HG03457 (cell line): ENCODE data around the gene TBL3.
"Not testable (repeated sequence)": the region's sequence is repeated elsewhere in the genome, so short reads cannot be mapped to it uniquely, and the experiment has no call there.

Experiments used
- ATAC-seq: cut with Tn5 transposase; IDR thresholded peaks from one replicate; pipeline ENCODE4 v1.9.1; 2021; ENCODE audit warnings: moderate number of reproducible peaks; ENCODE audit not compliant: unreplicated experiment

TBL3 gene

GRCh38 chr16:1942810-1943726 is 28.8 kb upstream of the TBL3 start, which contains the start of gene MSRB1:
Gene MSRB1, minus strand, starts transcription at chr16:1943199. Its CDS starts 43 bp downstream, at chr16:1943156.
- ATAC-seq = peak; percentile 84

GRCh38 chr16:1944612-1945199 is 27.1 kb upstream of the TBL3 start:
- no peak for ATAC-seq

DNA sequence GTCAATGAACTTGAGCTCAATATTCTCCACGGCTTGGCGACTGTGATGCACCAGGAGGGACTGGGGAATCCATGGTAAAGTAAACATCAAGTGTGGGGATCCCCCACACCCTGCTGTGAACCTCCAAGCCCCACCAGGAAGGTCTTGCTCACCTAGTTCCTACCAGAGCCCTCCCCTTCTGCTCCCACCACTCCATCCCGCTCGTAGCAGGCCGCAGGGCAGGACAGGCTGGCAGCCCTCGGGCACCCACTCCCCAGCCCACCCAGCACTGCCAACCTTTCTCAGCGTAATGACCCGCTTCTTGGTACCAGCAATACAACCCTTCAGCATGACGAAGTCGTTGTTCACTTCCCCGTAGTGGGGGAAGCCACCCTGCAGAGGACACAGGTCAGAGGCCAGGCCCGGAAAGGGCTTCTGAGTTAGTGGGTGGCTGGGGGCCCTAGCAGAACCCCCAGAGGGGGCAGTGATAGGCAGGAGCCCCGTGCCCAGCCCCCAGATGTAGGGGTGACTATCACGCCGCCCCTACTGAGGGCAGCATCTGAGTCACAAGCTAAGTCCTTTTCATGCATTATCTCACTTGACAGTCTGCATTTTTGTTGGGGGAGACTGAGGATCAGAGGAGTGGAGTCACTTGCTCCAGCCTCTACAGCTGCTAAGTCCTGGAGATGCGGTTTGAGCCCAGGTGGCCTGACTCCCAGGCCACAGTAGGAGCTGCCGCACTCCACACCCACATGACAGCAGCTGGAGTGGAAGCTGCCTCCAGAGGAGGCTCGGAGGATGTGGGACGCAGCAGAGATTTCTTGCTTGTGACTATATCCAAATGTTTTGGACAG is 26.1 kb upstream of the TBL3 start:
- no peak for ATAC-seq

- no peak for ATAC-seq
Observed at GRCh38 chr16:1946495-1947368, 25.1 kb upstream of the TBL3 start.

DNA sequence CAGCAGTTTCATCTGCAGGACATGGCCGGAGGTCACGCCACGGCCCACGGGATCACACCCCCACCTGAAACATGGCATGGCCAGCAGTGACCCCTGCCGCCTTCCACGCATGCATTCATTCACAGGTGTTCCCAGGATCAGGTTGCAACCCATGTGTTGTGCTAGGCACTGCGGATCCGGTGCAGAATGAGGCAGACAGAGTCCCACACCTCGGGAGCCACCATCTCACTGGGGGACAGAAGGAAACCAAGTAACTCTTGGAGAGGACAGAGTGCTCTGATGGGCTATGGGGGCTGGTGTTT is 24.5 kb upstream of the TBL3 start:
- ATAC-seq = no peak

GRCh38 chr16:1949507-1949906 is 22.3 kb upstream of the TBL3 start:
- no peak for ATAC-seq

DNA sequence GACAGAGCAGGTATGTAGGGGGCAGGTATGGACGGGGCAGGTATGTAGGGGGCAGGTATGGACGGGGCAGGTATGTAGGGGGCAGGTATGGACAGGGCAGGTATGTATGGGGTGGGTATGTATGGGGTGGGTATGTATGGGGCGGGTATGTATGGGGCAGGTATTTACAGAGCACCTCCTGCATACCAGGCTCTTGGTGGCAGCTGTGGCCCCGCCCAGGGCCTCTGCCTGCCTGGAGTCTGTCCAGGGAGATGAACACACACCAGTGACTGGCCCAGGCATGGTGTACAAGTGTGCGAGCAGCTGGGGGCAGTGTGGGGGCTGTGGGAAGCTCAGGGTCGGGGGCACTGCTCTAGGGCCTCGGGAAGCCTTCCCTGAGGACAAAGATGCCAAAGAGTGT is 21.8 kb upstream of the TBL3 start:
- no peak for ATAC-seq

- ATAC-seq = no peak
Observed at GRCh38 chr16:1950559-1950958, 21.3 kb upstream of the TBL3 start.

DNA sequence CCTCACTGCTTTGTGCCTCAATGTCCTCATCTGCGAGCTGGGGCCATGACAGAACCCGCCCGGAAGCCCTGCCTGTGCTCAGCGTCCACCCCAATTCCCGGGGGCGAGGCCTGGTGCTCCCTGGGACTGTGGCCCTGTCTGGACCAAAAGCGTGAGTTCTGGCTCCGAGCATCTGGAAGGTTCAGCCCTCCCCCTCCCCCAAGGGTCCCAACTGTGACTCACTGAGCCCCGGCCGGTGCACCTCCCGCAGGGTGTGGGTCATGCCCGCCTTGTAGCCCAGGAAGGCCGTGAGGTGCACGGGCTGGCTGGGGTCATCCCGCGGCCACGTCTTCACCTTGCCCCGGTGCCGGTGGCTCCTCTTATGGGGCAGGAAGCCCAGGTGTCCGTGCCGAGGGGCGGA is 18.1 kb upstream of the TBL3 start:
- ATAC-seq = no peak

- ATAC-seq = not testable (repeated sequence)
Observed at GRCh38 chr16:1957434-1958142, 14.3 kb upstream of the TBL3 start.

DNA sequence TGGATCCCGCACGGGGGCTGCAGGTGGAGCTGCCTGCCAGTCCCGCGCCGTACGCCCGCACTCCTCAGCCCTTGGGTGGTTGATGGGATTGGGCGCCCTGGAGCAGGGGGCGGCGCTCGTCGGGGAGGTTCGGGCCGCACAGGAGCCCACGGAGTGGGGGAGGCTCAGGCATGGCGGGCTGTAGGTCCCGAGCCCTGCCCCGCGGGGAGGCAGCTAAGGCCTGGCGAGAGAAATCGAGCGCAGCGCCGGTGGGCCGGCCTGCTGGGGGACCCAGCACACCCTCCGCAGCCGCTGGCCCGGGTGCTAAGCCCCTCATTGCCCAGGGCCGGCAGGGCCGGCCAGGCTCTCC is 13.7 kb upstream of the TBL3 start:
- ATAC-seq = not testable (repeated sequence)

DNA sequence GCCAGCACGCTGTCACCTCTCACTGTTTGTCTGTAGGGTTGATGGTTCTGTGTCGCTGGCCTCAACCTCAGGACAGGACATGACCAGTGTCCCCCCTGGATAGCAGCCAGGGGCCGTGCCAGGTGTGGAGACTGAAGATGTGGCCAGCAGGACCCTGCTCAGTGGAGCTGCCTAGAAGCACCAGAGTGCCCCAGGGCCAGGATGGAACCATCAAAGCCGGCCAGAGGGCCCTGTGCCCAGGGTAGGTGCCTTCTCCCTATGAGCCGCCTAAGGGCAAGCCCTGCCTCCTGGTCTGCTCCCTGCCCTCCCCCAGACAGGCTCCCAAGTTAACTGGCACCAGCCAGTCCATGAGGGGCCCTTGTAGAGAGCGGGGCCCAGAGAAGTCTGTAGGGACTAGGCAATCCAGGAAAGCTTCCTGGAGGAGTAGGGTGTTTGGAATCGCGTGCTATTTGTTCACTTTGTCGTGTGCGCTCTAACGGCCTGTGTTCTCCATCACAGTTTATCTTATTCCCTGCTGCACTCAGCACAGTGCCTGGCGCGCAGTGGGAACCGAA is 13.1 kb upstream of the TBL3 start:
- no peak for ATAC-seq

DNA sequence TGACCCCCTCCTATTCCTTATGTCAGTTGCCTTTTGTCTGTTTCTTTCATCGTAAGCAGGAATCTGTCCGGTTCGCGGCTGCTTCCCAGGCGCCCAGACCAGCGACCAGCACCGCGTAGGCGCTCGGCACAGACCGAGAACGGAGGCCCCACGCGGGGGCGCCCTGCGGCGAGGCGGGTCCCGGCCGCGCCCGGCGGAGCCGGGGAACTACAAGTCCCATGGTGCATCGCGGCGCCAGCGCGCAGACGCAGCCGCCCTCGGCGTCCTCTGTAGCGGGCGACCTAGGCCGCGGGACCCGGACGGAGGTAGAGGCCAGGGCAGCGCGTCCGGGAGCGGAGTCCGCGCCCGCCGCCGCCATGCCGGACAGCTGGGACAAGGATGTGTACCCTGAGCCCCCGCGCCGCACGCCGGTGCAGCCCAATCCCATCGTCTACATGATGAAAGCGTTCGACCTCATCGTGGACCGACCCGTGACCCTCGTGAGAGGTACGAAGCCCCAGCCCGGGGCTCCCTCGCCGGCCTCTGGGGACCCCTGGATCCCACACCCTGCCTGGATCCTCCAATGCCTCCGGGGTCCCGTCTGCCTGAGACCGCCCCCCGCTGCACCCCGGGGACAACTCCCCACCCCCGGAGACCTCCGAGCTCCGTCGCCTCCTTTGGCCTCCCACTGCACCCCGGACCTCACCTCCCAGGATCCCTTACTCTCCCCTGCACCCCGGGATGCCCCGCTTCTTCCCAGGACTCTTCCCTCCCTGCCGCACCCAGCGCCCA is 12.4 kb upstream of the TBL3 start, which contains the start of gene NDUFB10:
NDUFB10 (plus strand) TSS at position 270 of the 771 bp plus-strand sequence; CDS start at position 357, 87 bp downstream.
- ATAC-seq = peak; percentile 51

GRCh38 chr16:1960665-1961630 is 10.9 kb upstream of the TBL3 start:
- no peak for ATAC-seq

DNA sequence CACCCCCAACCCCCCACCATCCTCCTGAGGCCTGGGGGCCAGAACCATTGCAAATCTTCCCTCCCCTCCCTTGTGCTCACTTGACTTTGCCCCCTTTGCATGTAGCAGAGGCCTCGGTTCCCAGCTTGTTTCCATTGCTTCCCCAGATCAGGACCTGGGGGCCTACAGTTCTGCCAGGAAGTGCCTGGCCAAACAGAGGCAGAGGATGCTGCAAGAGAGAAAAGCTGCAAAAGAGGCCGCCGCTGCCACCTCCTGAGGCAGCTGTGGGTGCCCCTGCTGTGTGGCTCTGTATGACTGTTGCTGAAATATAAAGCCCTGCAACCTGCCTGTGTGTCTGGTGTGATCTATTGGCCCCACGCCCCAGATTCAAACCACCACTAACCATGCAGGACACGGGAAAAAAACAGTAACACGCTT is 10.2 kb upstream of the TBL3 start:
- no peak for ATAC-seq

- not testable (repeated sequence) for ATAC-seq
Observed at GRCh38 chr16:1962161-1963153, 9.4 kb upstream of the TBL3 start.
